MV-4-11 (cell line): ENCODE data around the gene EXOC7.

Source experiments
- DNase-seq: peaks from one replicate; lab custom pipeline; 2025; lab: John Stamatoyannopoulos, UW

Gene EXOC7

DNA sequence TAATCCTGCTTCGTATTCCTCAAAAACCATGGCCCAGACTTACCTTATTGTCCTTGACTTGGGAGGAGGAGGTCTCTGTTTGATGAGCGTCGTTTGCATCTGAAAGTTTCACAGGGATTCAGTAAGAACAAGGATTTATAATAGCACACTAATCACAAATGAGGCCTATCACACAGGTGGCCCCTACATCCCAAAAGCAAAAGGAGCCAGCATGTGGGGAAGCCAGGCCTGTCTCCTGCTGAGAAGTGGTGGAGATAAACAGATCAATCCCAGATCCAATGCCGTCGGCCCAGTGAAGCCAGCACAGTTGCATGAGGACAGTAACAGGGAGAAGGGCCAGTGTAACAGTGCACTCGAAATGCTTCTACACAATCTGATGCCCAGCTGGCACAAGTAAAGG, 63.2 kb downstream of the EXOC7 start:
- DNase-seq, result no peak

DNA sequence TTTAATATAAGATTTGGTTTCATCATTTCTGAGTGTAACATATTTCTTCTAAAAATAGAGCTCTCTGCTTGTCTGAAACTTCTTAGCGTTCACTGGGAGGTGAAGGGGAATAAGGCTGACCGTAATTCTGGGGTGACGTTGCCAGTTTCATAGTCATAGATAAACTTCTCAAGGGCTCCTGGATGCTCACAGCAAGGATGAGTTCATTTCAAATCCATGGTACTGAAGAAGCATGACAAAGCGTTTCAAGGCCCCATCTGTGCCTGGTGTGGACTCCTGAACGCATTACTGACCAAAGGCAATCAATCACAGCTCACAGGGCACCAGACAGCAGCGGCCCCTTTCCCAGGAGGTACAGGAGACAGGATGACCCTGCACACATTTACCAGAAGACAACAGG, 64.5 kb downstream of the EXOC7 start:
- no peak for DNase-seq

DNA sequence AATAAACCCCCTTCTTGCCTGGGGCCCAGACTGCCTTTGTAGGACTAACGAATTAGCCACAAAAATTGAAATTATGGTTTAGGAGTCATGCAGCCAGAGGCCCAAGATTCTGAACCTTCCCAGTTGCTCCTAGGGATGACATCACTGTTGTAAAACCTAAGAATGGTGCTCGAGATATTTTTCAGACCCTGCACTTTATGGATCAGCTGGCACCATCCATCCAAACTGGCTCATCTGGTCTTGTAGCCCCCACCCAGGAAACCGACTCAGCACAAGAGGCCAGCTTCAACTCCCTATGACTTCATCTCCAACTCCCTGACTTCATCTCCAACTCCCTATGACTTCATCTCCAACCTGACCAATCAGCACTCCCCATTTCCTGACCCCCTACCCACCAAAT, 65.5 kb downstream of the EXOC7 start:
- no peak for DNase-seq

DNA sequence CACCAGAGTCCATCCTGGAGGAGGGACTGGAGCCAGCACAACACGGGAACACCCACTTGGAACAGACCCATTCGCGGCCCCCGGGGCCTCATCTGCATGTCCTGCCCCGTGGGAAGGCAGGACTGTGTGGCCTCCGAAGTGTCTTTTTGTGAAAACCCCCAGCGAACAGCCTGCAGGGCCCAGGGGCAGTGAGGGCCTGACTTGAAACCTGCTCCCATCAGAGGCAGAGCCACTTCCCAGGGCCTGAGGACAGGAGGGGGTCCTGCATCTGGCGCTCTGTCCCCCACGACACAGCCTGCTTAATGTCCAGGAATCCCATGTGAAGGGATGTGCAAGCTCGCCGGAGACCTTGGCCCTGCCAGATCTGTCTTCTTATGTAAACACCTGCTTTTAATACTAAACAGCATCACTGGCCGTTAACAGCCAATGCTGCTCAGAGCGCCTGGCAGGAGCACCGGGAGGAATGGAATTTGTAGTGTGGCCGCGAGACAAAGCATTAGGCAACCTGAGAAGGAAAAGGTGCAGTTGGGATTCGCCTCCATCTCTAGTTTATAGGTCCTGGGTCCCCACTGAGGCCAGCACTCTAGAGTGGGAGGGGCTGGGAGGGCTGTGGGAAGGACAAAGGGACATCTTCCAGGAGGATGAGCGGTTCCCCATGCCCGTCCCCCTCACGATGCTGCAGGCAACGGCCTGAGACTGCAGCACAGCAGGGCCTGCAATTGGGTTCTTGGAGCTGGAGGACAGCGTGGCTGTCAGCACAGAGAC, 66.9 kb downstream of the EXOC7 start:
- DNase-seq, result no peak

DNA sequence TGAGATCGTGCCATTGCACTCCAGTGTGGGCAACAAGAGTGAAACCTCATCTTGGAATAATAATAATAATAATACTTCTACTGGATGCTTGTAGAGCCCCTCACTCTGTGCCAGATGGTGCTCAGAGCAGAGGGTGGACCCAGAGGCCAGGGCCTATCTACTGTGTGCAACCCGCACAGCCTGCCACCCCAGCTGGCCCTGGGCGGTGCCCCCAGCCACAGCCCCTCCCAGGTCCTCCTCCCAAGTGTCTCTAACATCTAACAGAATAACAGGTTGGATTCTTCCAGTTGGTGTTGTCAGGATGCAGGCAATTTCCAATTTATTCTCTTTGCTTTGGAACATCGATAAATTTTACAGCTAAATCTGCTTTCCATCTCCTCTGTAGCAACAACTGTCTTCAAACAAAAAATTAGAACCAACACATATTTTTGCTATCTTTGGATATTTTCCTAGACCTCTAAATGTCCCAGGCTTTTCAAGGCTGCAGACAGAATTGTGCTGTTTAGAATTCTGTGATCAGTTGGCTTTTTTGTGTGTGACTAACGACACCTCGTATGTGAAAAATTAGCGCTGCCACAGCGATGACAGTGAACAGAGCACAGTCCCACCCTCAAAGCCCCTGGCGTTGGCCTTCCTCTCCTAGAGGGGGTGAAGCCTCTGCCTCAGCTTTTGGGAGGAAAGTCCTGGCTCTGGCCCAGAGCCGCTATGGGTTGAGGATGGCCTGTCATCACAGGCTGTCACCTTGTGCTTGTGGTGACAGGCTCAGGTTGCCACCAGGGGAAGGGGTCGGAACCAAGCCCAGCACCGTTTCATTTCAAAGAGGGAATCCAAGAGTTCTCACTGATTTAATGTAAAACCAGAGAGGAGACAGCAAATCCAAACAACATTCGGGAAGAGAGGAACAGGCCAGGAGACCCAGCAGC, 68.9 kb downstream of the EXOC7 start:
- no peak for DNase-seq

DNA sequence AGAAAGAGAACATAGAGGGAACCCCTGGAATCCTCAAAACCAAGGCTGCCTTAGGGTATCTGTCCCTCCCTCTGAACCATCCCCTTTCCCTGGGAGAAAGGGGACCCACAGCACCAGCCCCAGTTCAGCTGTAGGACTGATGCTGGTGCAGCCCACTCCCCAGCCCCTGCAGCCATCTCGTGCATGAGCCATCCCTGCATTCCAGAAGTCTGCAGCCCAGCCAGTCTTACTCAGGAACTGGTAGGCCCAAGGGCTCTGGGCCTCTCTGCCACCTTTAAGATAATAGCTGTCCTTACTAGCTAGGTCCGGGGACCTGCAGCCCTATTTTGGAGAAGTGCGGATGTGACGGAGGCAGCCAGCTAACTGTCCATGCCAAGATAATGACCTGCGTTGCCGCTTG, 70.4 kb downstream of the EXOC7 start:
- no peak for DNase-seq

DNA sequence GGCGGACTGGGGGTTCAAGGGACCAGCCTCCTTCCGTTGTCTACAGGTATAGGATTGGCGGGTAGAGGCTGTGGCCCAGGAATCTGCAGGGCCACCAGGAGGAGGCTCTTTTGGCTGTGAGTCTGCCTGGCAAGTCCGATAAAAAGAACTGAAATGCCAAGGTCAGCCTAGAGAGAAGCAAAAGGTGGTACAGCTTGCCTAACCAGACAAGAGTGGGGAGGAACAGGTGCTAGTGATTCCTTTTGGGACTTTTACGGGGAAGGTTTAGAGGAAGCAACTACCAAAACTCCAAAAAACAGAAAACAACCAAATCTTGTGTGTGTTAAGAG, 70.8 kb downstream of the EXOC7 start:
- DNase-seq, result no peak

DNA sequence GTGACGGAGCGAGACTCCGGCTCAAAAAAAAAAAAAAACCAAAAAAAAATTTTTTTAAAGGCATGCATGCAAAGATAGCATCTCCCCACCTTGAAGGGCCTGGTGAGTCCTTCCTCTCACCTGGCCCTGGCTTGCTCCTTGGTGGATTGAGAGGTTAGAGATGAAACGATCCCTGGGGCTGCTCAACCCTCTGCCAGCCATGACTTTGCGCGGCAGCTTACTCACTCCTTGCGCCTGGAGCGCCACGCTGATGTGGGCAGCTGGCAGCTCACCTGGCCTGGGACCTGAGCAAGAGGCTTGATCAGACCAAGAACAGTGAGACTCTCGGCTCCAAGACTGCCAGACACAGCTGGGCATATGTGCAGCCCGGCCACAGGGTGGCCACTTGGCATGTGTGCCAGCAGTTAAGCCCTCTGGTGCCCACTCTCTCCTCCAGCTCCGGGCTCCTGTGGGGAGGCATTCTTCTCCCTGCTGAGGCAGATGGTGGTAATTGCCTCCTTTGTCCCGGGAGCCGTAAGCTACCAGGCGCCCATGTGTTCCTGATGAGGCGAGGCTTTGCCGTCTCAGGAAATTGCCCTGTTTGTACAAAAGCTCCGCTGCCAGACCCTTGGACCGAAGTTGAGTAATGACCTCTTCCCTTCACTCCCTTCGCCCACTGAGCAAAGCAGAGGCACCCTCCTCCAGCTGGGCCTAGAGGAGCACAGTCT, 71.4 kb downstream of the EXOC7 start:
- DNase-seq, result no peak
